ENCODE results near the gene NADK2.

Gene NADK2

DNA sequence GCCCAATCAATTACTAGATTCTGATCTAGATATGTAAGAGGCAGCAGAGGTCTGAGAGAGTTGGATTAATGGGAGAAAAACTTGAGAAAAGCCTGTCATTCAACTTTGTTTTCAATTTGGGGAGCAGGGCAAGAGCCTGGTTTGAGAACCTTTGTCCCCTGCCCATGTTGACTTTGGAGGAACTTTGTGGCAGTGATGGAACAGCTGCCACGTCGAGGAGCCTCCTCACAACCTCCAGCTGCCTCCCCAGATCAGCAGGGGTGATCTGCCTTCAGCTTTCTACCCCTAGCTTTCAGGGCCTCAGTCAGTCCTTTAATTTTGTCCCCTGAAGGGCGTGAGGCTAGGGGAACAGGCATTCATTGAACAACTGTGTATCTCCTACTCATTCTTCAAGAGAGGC lies 81.1 kb downstream of the NADK2 start:
- DNase-seq = no peak

DNA sequence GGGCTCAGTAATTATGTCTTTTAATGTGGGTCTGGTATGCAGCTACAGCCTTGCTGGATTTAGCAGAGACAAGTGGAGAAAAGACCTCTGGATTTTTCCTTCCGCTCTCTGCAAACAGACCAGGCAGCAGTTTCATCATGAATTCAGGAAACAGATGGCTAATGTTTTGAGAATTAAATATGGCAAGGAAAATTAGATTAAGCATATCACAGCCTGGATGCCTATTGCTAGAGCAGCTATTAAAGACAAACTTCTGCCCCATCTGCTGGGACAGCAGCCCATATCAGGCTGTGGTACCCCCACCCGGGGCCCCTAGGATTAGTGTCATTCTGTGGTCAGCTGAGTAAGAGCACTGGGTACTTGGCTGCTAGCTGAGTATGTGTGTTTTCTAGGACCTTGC lies 83.6 kb downstream of the NADK2 start:
- DNase-seq = peak; percentile 62

DNA sequence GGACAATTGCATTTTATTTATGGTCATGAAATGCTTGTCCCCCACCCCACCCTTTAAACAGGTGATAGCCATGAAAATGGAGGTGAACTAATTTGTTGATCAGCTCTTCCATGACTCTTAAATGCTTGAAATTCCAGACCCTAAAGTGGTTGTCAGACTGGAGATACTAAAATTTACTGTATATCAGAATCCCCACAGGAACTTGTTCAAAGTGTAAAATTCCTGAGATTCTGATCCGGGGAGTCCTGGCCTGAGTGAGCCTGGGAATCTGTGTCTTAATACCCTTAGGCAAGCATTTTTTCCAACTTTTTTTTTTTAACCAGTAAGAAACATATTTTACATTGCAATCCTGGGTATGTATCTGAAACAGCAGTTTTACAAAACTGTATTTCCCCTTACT lies 85.1 kb downstream of the NADK2 start:
- DNase-seq = no peak

DNA sequence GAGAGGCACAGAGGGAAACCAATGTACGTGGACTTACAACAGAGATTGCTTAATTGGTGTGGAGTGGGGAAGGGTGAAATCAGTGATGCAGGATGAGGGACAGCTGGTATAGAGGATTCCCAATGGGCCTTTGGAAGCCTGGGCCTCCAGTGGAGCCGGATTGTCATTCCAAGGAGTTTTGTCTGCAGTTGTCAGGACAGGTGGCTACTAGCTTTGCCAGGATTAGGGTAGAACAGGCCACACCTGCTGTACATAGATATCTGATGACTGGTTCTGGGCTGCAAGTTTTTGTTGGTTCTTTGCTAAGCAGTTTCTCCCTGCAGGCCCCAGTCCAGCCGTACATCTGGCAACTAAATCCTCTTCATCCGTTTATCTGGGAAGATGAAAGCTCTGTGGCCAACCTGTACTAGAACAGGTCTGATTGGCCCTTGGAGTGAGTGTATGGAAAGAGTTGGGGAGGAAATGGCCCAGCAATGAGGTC lies 85.6 kb downstream of the NADK2 start:
- DNase-seq = no peak

DNA sequence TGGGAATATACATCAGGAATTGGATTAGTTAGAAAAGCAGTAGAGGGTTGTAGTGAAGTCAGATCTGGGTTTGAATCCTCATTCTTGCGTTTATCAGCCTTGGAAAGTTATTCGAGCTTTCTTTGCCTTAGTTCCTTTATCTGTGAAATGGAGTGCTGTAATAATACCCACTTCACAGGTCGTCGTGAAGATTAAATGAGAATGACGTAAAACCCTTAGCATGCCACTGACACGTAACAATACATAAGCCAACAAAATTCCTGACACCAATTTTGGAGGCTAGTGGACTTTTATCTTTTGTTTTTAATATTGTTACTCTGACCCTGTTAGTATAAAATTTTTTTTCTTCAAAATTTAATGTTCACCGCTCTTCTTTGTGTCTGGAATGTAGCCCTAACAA lies 86.4 kb downstream of the NADK2 start:
- DNase-seq = no peak

DNA sequence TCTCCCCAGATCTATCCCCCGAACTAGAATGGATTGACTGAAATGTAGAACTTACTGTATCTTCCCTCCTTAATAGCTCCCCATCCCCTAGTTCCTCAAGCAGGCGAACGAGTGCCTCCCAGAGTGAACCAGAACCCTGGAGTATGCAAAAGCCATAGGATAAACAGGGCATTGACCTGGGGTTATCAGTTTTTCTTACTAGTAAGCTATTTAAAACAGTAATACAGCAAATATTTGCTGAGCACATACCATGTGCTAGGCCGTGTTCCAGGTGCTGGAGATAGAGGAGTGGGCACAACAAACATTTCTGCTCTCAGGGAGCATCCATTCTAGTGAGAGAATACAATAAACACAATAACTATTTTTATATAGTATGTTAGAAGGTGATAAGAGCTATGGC lies 88.0 kb downstream of the NADK2 start:
- no peak for DNase-seq

DNA sequence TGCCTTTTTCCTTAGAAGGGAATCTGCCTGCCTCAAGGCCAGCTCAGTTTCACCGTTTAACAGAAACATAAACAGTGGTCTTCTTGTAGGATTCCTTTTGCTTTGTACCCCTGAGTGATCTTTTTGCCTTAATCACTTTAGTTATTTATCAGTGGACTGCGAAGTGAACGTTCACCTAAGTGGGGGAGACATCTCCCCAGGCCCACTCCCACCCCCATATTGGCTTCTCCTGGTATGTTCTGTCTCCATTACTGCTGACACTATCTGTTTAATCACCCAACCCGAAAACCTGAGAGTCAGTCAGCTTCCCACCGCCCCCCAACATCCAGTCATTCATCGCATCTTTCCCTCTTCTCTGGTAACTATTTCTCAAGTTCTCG lies 88.4 kb downstream of the NADK2 start:
- DNase-seq = no peak

DNA sequence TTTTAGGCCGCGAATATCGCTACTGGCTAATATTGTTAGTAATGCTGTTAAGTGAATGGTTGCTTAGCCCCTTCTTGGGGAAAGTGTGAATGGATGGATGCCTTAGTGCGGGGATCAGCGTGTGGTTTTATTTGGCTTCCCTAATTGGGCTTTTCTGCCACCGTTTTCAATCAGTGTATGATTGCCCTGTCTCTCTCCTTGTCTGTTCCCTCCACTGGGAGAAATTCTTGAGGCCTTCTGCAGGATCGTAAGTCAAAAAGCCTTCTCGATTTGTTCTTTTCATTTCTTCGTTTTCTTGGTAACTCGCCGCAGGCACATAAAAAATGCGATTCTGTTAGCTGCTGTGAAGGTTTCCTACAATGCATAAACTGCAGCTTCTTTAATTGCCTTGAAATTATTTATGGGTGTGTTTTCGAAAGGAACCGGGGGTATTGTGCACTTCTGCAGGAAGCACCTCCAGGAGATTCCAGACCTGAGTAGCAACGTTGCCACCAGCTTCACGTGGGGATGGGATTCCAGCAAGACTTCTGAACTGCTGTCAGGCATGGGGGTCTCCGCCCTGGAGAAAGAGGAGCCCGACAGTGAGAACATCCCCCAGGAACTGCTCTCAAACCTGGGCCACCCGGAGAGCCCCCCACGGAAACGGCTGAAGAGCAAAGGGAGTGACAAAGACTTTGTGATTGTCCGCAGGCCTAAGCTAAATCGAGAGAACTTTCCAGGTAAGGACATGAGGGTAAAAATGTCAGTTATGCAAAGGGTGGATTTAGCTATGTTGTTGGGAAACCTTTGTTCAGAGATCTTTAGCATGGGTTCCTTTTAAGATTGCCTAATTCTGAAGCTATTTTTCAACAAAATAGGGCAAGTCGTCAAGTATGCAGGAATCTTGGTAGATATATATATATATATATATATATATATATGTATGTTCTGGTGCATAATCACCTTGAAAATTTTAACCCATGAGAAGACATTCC lies 89.1 kb downstream of the NADK2 start:
- DNase-seq = peak; percentile 44

DNA sequence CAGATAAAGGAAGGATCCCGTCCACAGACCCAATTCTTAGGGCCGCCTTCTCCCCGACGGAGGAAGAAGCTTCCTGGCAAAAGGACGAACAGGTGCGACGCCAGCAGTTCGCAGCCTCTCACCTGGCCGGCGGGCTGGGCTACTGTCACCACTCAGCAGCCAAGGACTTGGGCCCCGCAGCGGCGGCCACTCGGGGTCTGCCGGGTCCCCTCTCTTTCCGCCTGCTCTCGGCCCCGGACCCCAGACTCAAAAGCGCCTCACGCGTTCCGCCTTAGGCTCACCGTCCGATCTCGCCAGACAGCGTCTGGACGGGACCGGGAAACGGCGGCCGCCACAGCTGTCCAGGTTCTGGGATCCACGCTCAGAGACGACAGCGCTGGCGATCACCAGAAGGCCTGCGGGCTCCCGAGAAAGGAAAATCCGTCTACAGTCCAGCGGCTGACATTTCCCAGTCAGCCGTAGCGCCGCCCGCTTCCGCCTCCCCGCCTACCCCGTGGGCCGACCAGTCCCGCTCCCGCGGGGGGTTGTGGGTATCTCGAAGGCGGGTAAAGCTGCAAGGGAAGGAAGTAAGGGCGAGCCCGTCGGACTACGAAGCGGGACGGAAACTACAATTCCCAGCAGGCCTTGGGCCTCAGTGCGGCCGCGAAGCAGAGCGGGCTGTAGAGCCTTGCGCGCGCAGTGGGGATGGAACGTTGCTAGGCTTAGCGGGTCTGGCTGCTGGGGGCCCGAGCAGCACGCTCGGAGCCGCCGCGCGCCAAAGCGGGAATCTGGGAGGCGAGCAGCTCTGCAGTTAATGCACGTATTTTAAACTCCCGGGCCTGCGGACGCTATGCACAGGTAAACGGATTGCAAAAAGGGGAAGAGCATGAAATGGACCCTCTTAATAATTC lies 90.0 kb downstream of the NADK2 start, which contains the start of the genes LMBRD2 and SKP2:
Gene LMBRD2 (minus strand): TSS at position 454 of the 890 bp plus-strand sequence. CDS start 8,538 bp downstream, outside the sequence.
Gene SKP2 (plus strand): TSS at position 678 of the 890 bp plus-strand sequence. CDS start 152 bp downstream, at position 830.
- peak; percentile 99 for DNase-seq

DNA sequence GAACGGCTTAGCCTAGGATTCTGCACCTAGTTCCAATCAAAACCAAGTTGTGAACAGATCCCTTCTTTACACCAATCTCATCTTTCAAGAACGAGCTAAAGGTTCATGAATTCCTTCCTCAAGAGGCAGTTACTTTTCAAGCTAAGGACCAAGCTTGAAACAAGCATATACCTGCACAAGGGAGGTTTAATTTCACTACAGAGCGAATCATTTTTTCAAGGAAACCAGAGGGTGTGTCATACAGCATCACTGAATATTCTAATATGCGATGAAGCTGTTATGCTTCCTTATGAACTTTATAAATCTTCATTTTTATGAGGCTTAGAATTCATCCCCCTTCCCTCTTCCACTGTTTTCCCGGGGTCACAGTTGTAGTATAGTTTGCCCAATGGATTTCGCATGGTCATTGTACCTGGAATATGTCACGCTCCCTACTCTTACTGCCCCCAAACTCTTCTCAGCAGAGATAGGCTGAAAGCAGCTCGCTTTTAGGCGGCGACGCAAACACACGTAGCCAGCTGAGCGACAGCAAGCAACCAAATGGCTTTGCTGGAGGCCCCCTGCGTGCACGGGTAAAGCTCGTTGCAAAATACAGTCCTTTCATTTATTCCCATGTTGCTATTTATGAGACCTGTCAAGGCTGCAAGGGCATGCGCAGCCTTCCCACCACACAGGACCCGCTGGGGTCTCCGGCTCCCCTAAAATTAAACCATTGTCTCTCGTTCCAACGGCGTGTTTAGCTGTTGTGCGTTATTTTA lies 90.9 kb downstream of the NADK2 start:
- DNase-seq = peak; percentile 90

DNA sequence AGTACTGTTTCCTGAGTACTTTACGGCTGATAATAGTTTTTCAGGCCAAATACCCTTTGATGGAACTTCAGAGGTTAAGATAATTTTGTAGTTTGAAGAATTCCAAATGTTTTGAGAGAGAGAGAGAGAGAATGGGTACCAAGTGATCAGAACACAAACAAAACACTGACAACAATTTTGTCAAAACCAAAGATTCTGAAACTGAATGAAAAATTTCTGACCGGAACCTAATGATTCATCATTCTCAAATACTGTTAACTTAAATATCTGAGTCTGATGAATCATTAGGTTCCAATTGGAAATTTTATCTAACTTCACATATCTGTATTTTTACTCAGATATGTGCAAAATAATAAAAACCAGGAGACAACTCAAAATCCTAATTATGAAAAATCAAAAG lies 94.0 kb downstream of the NADK2 start:
- no peak for DNase-seq

DNA sequence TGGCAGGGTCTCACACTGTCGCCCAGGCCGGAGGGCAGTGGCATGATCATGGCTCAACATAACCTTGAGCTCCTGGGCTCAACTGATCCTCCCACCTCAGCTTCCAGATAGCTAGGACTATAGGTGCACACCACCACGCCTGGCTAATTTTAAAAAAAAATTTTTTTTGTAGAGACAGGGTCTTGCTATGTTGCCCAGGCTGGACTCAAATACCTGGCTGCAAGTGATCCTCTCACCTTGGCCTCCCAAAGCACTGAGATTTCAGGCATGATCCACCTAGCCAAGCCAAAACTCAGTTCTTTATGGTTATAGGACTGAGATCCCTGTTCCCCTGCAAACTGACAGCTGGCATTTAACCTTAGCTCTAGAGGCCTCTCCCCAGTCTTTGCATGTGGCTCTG lies 95.3 kb downstream of the NADK2 start:
- DNase-seq = no peak

DNA sequence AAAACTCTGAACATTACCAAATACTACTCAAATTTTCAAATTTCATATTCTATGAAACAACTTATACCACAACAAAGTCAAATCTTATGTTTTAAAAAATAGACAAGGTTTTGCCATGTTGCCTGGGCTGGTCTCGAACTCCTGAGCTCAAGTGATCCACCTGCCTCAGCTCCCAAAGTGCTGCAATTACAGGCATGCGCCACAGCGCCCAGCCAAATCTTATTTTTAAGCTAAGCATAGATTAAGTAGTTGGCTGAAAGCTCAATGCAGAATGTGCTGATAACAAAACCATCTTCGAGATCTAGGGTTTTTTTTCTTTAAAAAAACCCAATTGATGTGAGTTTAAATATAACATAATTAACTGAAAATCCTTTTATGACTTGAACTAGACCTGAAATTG lies 96.4 kb downstream of the NADK2 start:
- peak; percentile 25 for DNase-seq
